Measurements from ENCODE around the gene CD209.

- TF ChIP-seq EP300 (IDR thresholded peaks at IDR 0.05) (no peak), CTCF (IDR thresholded peaks at IDR 0.05) (no peak), POLR2A (IDR thresholded peaks at IDR 0.05) (no peak)
These were observed 10.1 kb downstream of the CD209 start for GRCh38 chr19:7737215-7737614.

All from sigmoid colon (tissue), 4 donors.